T-cell (primary cell): Measurements from ENCODE around the gene ZNF570. TPM values are rescaled to one million over a fixed set of nuclear protein-coding genes. Genes with fewer than 3 reads are reported as not detected.

ENCODE experiments used
- ATAC-seq, 4 experiments: fragments of 200-7000 bp in 3 of 4; fragments of 150-1000 bp in 1 of 4; cut with Tn5 transposase; replicated peaks in 1 of 4; 1 replicate in 3 of 4; 2 replicates in 1 of 4; pipeline ENCODE4 v1.10.0; 2021; ENCODE audit warnings: moderate library complexity in 3 of 4, mild to moderate bottlenecking in 2 of 4, moderate number of reproducible peaks in 1 of 4
- CTCF ChIA-PET, 2 donors: fragments of 300-600 bp; sonication (Branson Sonifier 250); formaldehyde crosslinking; loops; one replicate each; lab custom pipeline; 2022; ENCODE audit warnings: antibody characterized with exemption in 2 of 2; lab: Charles Lee
- POLR2A ChIA-PET, 2 donors: fragments of 300-600 bp; sonication (Branson Sonifier 250); formaldehyde crosslinking; loops; one replicate each; lab custom pipeline; 2022; ENCODE audit warnings: antibody characterized with exemption in 2 of 2; lab: Charles Lee
- DNase-seq, 35 experiments: peaks; one replicate each; pipeline versions ENCODE4 v3.0.0 to v3.0.0-alpha.2; 2013 to 2023
- H3K27ac ChIP-seq: one replicate; pipeline ENCODE4 v1.5.1; 2013; ENCODE audit warnings: low read length
- H3K27me3 ChIP-seq, 2 experiments: replicated peaks in 1 of 2; 1 replicate in 1 of 2; 2 replicates in 1 of 2; pipeline versions ENCODE4 v1.6.1 to v1.7.0; 2013; ENCODE audit warnings: low read length in 1 of 2, mixed read lengths in 1 of 2; ENCODE audit not compliant: control insufficient read depth in 2 of 2, insufficient read depth in 2 of 2; ENCODE audit errors: extremely low read depth in 1 of 2
- H3K36me3 ChIP-seq, 2 donors: 1 replicate in 1 of 2; 2 replicates in 1 of 2; pipeline versions ENCODE4 v1.6.1 to v1.7.0; 2013; ENCODE audit warnings: low read length in 1 of 2; ENCODE audit not compliant: control insufficient read depth in 2 of 2, insufficient read depth in 1 of 2; ENCODE audit errors: extremely low read depth in 1 of 2
- H3K4me1 ChIP-seq, 2 experiments: 1 replicate in 1 of 2; 2 replicates in 1 of 2; pipeline versions ENCODE4 v1.6.1 to v1.7.0; 2013; ENCODE audit warnings: low read length in 2 of 2, mixed read lengths in 1 of 2; ENCODE audit not compliant: insufficient read depth in 2 of 2, control insufficient read depth in 1 of 2; ENCODE audit errors: extremely low read depth in 1 of 2
- H3K4me3 ChIP-seq, 2 donors: 1 replicate in 1 of 2; 2 replicates in 1 of 2; pipeline versions ENCODE4 v1.5.1 to v1.7.0; 2013; ENCODE audit warnings: mild to moderate bottlenecking in 2 of 2, low read length in 1 of 2, moderate library complexity in 1 of 2; ENCODE audit not compliant: control insufficient read depth in 1 of 2; ENCODE audit errors: extremely low read depth in 1 of 2
- H3K9me3 ChIP-seq: 2 replicates; pipeline ENCODE4 v1.7.0; 2013
- H3K27ac Mint-ChIP-seq, 2 donors: one replicate each; pipeline ENCODE4 v1.8.0; 2020 to 2021; ENCODE audit warnings: mild to moderate bottlenecking in 2 of 2, mixed read lengths in 2 of 2
- H3K27me3 Mint-ChIP-seq, 2 donors: one replicate each; pipeline ENCODE4 v1.8.0; 2021 to 2022; ENCODE audit warnings: mixed read lengths in 2 of 2
- H3K36me3 Mint-ChIP-seq: one replicate; pipeline ENCODE4 v1.8.0; 2021; ENCODE audit warnings: mixed read lengths
- H3K4me1 Mint-ChIP-seq, 3 donors: one replicate each; pipeline ENCODE4 v1.8.0; 2020 to 2022; ENCODE audit warnings: mixed read lengths in 3 of 3, mild to moderate bottlenecking in 1 of 3
- H3K4me3 Mint-ChIP-seq, 3 donors: one replicate each; pipeline ENCODE4 v1.8.0; 2020 to 2022; ENCODE audit warnings: mild to moderate bottlenecking in 3 of 3, mixed read lengths in 3 of 3, moderate library complexity in 3 of 3
- H3K9me3 Mint-ChIP-seq, 3 donors: one replicate each; pipeline ENCODE4 v1.8.0; 2020 to 2022; ENCODE audit warnings: mixed read lengths in 3 of 3
- WGBS: methylation state at CpG from one replicate; pipeline ENCODE4 v1.1.5; 2013; ENCODE audit warnings: missing lambda C conversion rate; ENCODE audit not compliant: insufficient coverage; 5-methylcytosine and 5-hydroxymethylcytosine counted together
- total RNA-seq, 35 experiments: library from RNA in 6 of 35; stranded (reverse) in 6 of 35; fragments of 120-200 nt in 1 of 35; gene quantifications; one replicate each; pipeline versions ENCODE4 v1.2.1 to v1.2.4 and lab custom pipeline; 2013 to 2026

ZNF570 gene
- total RNA-seq (10 to 100 TPM in 4 of 5 donors, 1 to 10 TPM in 1; 8.6 to 14.6 (median 12.5) TPM), total RNA-seq (lab: John Stamatoyannopoulos, UW) (12.3 to 55.7 (median 32.1) reads per million in 29 experiments)
- 12.7 TPM for total RNA-seq (2013)

DNA sequence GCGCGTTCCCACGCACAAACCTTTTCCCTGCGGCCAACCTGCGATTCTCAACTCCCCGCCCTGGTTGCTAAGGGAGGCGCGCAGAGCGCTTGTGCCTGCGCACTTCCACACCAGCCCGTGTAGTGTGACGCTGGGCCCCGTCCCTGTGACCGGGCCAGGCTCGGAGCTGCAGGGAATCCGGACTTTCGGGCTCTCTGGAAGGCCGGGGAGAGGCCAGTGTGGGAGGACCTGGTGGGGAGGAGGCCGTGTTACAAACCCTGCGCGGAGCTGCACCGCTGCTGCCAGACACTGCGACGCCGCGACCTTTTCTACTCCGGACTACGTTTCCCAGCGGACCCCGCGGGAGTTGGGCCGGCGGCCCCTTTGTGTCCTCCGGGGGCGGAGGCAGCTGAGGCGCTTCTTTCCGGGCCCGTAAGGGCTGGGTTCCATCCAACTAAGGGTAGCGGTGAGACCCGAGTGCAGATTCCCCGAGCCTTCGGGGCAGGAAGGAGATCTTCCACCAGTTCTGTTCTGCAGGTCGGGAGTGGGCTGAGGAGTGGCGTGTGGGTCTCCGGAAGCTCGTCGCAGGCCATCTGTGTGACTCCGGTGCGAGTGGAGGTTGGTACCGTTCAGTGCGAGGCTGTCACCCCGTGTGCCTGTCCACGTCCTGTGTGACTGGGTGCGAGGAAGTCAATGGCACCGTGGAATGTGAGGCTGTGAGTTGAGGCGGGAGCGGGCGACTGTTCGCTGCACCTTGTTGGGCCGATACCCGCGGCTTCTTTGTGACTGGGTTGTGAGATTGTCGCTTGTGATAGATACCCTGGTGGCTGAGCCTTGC is at the start of gene ZNF570:
Gene ZNF570, plus strand, starts transcription at position 396 of the 817 bp plus-strand sequence. CDS start 999 bp downstream, outside the sequence.
- peaks cover 40 to 46% (median 43%) of the 10 kb centered on the region in 3 donors for H3K4me1 Mint-ChIP-seq
- peaks cover 9 to 16% (median 12%) of the 10 kb centered on the region in 3 donors for H3K9me3 Mint-ChIP-seq
- CTCF ChIA-PET: interaction anchor here in 1 of 2 donors (0.6 to 1.4 kb wide), 2 partner anchors 37 to 98 kb away, joined by 3 to 6 read pairs; partner anchors contain the start of genes ZNF527 and ZNF793
- DNase-seq: peak; percentile 75 to 92 (median 87)
- ATAC-seq: peak; percentile 78 to 79 (median 79)
- WGBS: 0% methylated on average over 63 of the region's 63 CpGs
- peak within 1 kb of the TSS; percentile 95 to 98 for H3K27ac Mint-ChIP-seq
- H3K36me3 Mint-ChIP-seq: peaks cover 20% of the 10 kb centered on the region
- POLR2A ChIA-PET: interaction anchor here in 1 of 2 donors (1.2 kb wide), 1 partner anchor 125 kb away, joined by 5 read pairs; the partner anchor contains the start of genes ZNF540 and ZNF571
- peaks cover 13 to 34% of the 10 kb centered on the region in 2 experiments for H3K4me1 ChIP-seq
- no peaks in the 10 kb centered on the region for H3K27me3 ChIP-seq
- H3K27me3 Mint-ChIP-seq: no peaks in the 10 kb centered on the region
- H3K36me3 ChIP-seq: peaks cover 0 to 21% of the 10 kb centered on the region in 2 donors
- no peaks in the 10 kb centered on the region for H3K9me3 ChIP-seq
- H3K4me3 Mint-ChIP-seq: peak within 1 kb of the TSS in 2 of 3 donors; percentile 96 to 98
- peak within 1 kb of the TSS; percentile 93 for H3K27ac ChIP-seq
- H3K4me3 ChIP-seq: peak within 1 kb of the TSS; percentile 70 to 72

DNA sequence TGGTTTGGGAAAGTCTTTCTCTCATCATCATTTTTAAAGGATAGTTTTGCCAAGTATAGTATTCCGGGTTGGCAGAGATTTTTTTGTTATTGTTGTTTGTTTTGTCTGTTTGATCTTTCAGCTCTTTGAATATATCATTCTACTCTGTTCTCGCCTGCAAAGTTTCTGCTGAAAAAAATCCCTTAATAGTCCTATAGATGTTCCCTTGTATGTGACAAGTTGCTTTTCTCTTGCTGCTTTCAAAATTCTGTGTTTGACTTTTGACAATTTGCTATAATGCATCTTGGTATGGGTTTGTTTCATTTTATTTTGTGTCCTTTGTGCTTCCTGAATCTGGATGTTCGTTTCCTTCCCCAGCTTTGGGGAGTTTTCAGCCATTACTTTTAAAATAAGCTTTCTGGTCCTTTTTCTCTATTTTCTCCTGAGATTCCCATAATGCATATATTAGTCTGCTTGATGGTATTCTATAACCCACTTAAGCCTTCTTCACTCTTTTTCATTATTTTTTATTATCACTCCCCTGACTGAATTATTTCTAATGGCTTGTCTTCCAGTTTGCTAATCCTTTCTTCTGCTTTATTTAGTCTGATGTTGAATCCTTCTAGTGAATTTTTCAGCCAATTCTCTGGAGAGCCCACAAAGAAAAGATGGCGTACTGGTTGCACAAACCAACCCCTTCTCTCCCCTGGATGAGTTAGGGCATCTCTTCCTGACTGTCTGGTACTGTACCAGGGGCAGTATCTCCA is 16.5 kb upstream of the ZNF570 start:
- H3K27me3 Mint-ChIP-seq: no peaks in the 10 kb centered on the region
- ATAC-seq (no peak), DNase-seq (no peak)
- Histone ChIP-seq H3K27ac (no peak overlapping the region), H3K4me3 (no peak overlapping the region), H3K36me3 (peaks cover 3 to 13% of the 10 kb centered on the region in 2 donors), H3K9me3 (peaks cover 43% of the 10 kb centered on the region), H3K27me3 (no peaks in the 10 kb centered on the region), H3K4me1 (no peaks in the 10 kb centered on the region)
- H3K36me3 Mint-ChIP-seq: peaks cover 64% of the 10 kb centered on the region
- WGBS: no CpG with 5 or more reads among the region's 4 CpGs
- ChIA-PET POLR2A (no interaction called here), CTCF (interaction anchor here in 1 of 2 donors (0.5 kb wide), 2 partner anchors 81 to 851 kb away, joined by 3 to 7 read pairs; no protein-coding TSS in a partner anchor)
- H3K27ac Mint-ChIP-seq: no peak overlapping the region
- no peak overlapping the region for H3K4me3 Mint-ChIP-seq
- peaks cover 0 to 2% (median 0%) of the 10 kb centered on the region in 3 donors for H3K4me1 Mint-ChIP-seq
- peaks cover 33 to 75% (median 66%) of the 10 kb centered on the region in 3 donors for H3K9me3 Mint-ChIP-seq

DNA sequence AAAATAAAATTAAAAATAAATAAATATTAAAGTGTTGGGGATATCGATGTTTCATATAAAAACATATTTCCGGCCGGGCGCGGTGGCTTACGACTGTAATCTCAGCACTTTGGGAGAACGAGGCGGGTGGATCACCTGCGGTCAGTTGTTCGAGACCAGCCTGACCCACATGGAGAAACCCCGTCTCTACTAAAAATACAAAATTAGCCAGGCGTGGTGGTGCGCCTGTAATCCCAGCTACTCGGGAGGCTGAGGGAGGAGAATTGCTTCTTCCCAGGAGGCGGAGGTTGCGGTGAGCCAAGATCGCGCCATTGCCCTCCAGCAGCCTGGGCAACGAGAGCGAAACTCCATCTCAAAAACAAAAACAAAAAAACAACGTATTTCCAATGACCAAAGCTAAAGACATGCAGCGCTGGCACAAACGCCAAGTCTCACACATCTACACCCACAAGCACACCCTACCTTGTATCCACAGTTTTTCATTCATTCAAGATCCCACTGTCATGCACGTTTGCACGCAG is 2.8 kb upstream of the ZNF570 start:
- H3K36me3 Mint-ChIP-seq: peaks cover 20% of the 10 kb centered on the region

DNA sequence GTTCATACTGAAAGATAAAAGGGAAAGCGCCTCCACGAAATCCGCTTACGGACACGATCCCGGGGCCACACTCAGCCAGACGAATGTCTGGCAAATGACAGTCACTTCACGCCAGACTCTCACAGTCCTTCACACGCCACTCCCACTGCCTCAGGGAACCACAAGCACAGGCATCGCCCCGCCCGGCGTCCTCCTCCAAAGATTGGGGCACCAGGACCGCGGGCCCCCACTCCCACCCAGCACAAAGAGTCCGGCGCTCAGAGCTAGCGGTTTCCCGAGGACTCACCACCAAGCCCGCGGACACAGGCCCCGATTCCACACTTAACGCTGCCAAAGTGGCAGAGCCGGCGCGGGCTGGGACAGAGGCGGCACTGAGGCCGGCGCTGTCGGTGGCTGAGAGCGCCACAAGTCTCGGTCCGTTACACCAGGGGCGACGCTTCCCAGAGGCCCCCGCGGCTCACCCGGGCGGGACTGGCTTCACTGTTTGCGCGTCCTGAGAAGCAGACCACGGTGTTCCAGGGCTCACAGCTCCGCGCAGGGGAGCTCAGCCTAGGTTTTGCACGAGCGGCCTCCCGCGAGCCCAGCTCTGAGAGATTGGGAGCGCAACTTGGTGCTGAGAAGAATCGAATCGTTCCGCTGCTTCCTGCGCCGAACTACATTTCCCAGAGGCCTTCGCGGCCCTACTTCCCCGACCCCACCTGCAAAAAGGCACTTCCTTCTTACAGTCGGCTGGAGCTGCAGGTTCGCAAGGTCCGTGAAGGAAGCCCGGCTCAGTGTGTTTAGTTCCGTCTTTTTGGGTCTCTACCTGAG is 2.2 kb upstream of the ZNF570 start, which contains the start of gene ZNF569:
Gene ZNF569, minus strand, starts transcription at position 647 of the 810 bp plus-strand sequence. CDS start 22,523 bp downstream, outside the sequence.
- Histone ChIP-seq H3K36me3 (peaks cover 5 to 31% of the 10 kb centered on the region in 2 donors), H3K27ac (peak within 1 kb of the TSS; percentile 84), H3K9me3 (no peaks in the 10 kb centered on the region), H3K4me1 (peaks cover 13 to 34% of the 10 kb centered on the region in 2 experiments), H3K4me3 (peak within 1 kb of the TSS; percentile 85 to 95), H3K27me3 (no peaks in the 10 kb centered on the region)
- Mint-ChIP-seq H3K4me3 (peak within 1 kb of the TSS in 2 of 3 donors; percentile 96 to 98), H3K9me3 (peaks cover 9 to 16% (median 14%) of the 10 kb centered on the region in 3 donors), H3K27me3 (no peaks in the 10 kb centered on the region), H3K36me3 (peaks cover 20% of the 10 kb centered on the region), H3K27ac (peak within 1 kb of the TSS; percentile 93 to 98), H3K4me1 (peaks cover 40 to 46% (median 43%) of the 10 kb centered on the region in 3 donors)
- WGBS: under 1% methylated on average over 59 of the region's 62 CpGs
- ATAC-seq (peak; percentile 67 to 71 (median 68)), DNase-seq (peak; percentile 79 to 95 (median 90))
- ChIA-PET POLR2A (interaction anchor here (0.5 to 1.5 kb wide), 5 partner anchors 96 to 703 kb away, joined by 3 to 7 read pairs (median 3); partner anchors contain the start of genes ZNF527 (in 1 of the 2), ZNF540 (in 1 of the 2) and ZNF571 (in 1 of the 2)), CTCF (interaction anchor here in 1 of 2 donors (0.6 to 1.4 kb wide), 4 partner anchors 39 to 156 kb away, joined by 3 to 4 read pairs (median 3); partner anchors contain the start of genes ZNF527, ZNF540, ZNF571 and ZNF793)

More for the DNA sequence above, 2.8 kb upstream of the ZNF570 start:
- peak overlapping the region; percentile 84 for H3K27ac ChIP-seq
- H3K27me3 Mint-ChIP-seq: no peaks in the 10 kb centered on the region
- peak overlapping the region; percentile 85 to 95 for H3K4me3 ChIP-seq
- 51% methylated on average over 16 of the region's 25 CpGs for WGBS
- H3K27me3 ChIP-seq: no peaks in the 10 kb centered on the region
- H3K27ac Mint-ChIP-seq: peak overlapping the region; percentile 89 to 93
- CTCF ChIA-PET: no interaction called here
- no peaks in the 10 kb centered on the region for H3K9me3 ChIP-seq
- ATAC-seq: no peak
- H3K9me3 Mint-ChIP-seq: peaks cover 9 to 16% (median 14%) of the 10 kb centered on the region in 3 donors
- H3K4me3 Mint-ChIP-seq: peak overlapping the region in 2 of 3 donors; percentile 96 to 98
- DNase-seq: no peak
- peaks cover 40 to 46% (median 43%) of the 10 kb centered on the region in 3 donors for H3K4me1 Mint-ChIP-seq
- H3K4me1 ChIP-seq: peaks cover 13 to 34% of the 10 kb centered on the region in 2 experiments
- peaks cover 5 to 30% of the 10 kb centered on the region in 2 donors for H3K36me3 ChIP-seq
- POLR2A ChIA-PET: interaction anchor here in 1 of 2 donors (0.8 kb wide), 1 partner anchor 132 kb away, joined by 3 read pairs; a partner anchor contains a TSS

DNA sequence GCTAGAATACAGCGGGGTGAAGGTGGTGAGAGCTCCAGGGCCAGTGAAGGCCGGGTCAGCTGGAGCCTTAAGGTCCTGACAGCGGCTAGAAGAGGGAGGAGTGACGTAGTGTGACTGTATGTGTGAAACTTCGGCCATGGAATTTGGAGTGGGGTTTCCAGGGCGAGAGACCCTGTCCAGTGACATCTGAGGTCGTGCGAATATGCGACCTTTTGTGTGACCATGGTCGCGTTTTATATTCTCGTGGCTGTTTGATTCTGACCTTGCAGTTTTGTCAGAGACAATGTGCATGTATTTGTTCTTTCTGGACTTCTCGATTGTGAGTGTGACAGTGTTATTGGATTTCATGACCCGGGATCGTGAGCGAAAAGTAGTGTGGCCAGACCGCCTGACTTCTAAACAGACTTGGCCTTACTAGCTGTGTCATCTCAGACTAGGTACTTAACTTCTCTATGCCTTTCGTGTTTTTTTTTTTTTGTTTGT is 1.5 kb upstream of the ZNF570 start:
- ChIA-PET CTCF (interaction anchor here in 1 of 2 donors (0.6 to 1.4 kb wide), 4 partner anchors 39 to 157 kb away, joined by 3 to 4 read pairs (median 3); partner anchors contain the start of genes ZNF527, ZNF540, ZNF571 and ZNF793), POLR2A (interaction anchor here (0.5 to 1.5 kb wide), 4 partner anchors 97 to 703 kb away, joined by 3 to 7 read pairs (median 4); partner anchors contain the start of genes ZNF527 (in 1 of the 2), ZNF540 (in 1 of the 2) and ZNF571 (in 1 of the 2))
- peaks cover 0 to 30% of the 10 kb centered on the region in 2 donors for H3K36me3 ChIP-seq
- H3K27ac Mint-ChIP-seq: peak overlapping the region; percentile 89 to 93
- WGBS: 60% methylated on average over 16 of the region's 18 CpGs
- H3K4me3 ChIP-seq: peak overlapping the region; percentile 85 to 95
- H3K27me3 ChIP-seq: no peaks in the 10 kb centered on the region
- peak overlapping the region; percentile 84 for H3K27ac ChIP-seq
- H3K4me3 Mint-ChIP-seq: peak overlapping the region in 2 of 3 donors; percentile 96 to 98
- no peak for ATAC-seq
- H3K36me3 Mint-ChIP-seq: peaks cover 20% of the 10 kb centered on the region
- peaks cover 13 to 34% of the 10 kb centered on the region in 2 experiments for H3K4me1 ChIP-seq
- no peak for DNase-seq
- no peaks in the 10 kb centered on the region for H3K27me3 Mint-ChIP-seq
- H3K9me3 ChIP-seq: no peaks in the 10 kb centered on the region
- H3K4me1 Mint-ChIP-seq: peaks cover 40 to 46% (median 43%) of the 10 kb centered on the region in 3 donors
- peaks cover 9 to 16% (median 14%) of the 10 kb centered on the region in 3 donors for H3K9me3 Mint-ChIP-seq
